HG02571 (cell line): Measurements from ENCODE around the gene ACSF3.

Experiments
- ATAC-seq: cut with Tn5 transposase; IDR thresholded peaks from one replicate; pipeline ENCODE4 v1.9.1; 2021; ENCODE audit warnings: mild to moderate bottlenecking, moderate library complexity; ENCODE audit not compliant: unreplicated experiment

The ACSF3 gene

DNA sequence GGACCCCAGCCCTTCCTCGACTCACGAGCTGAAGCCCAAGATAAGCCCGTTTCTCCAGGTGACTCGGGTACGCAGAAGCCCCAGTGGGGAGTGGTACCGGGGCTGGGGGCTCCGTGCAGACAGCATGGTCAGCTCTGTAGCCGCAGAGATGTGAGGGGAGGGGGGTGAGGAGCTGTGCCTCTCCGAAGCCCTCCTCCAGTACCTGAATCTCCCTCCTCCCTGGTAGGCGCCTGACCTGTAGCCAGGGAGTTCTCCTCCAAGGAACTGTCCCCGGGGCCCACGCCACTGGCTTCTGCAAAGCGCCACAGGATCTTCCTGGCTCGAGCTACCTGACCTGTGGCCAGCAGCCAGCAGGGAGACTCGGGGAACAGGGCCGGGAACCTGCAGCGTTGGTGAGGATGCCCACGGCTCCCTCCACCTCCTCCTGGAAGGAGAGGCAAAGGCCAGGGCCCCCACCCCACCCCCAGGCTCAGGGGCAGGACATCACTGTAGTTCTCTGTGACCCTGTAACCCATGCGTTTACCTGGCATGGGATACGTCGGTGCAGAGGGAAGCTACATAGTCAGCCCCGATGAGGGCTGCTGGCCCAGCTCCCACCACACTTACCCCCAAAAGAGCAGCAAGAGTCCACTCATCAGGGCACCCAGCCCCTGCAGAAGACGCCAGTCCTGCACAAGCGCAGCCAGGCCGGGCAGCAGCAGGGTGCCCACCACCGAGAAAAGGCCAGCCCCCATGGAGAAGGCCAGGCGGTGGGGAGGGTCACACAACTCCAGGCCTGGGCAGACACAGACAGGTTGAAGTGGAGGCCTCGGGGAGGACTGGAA, 105.0 kb downstream of the ACSF3 start:
- no peak for ATAC-seq

DNA sequence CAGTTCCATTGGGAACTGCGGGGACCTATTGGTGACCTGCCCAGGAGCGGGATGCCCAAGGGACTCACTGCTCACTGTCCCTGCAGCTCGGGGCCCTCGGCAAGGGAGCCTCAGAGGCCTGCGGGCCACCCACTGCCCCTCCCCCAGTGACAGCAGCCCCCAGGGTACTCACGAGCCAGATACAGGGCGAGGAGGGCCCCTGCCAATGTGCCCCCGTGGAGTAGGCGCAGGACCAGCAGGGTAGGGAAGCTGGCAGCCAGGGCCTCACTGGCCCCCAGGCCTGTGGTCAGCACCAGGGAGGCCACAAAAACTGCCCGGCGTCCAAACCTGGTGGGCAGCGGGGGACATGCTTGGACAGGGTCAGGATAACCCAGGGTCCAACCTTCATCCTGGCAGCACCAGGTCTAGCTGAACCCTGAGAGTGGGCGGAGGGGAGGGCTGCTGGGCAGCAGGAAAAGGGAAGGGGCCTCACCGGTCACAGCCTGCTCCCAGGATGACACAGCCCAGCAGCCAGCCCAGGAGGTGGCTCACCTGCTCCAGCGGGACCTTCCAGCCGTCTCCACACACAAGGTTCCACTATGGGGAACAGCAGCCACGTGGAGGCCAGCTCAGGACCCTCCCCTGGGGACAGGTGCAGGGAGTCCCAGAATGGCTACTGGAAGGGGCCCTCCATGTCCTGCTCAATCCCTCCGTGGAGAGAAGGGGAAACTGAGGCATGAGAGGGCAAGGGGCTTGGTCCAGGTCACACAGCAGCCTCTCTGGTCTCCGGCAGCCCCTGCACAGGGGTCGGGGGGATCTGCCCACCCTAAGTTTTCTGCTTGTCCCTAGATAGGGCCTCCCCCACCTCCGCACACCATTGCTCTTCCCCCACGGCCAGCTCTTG, 105.8 kb downstream of the ACSF3 start:
- ATAC-seq, result no peak

DNA sequence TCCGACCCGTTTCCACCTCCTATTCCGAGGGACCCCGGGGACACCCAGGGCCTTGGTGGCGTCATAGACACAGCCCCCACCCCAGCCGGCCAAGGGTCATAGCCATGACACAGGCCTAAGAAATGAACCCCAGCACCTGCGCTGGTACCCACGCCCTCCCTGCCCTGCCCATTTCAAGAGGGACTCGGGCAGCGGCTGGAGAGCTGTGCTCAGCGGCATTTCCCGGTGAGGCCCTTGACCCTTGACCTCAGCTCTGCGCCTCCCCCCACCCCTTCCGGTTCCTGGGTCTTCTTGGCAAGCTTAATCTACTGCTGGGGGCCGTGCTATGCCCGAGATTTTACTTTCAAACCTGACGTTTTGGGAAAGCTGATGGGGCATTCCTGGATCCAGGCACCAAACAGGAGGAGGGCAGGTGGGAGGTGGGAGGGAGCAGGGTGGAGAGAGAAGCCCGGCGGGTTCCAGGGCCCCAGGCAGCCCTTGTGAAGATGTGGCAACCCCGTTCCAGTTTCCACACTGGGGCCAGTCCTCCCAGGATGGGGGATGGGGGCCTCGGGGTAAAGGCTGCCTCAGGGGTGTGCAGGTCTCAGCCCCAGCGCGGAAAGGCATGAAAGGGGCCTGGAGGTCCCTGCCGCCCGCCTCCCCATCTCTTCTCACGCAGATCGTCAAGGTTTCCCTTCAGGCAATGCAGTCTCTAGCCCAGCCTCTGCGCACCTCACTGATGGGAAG, 106.6 kb downstream of the ACSF3 start, which contains the start of gene SLC22A31:
Gene SLC22A31, minus strand, starts transcription at position 414 of the 726 bp plus-strand sequence. Its CDS starts 36 bp downstream, at position 378.
- ATAC-seq, result no peak

DNA sequence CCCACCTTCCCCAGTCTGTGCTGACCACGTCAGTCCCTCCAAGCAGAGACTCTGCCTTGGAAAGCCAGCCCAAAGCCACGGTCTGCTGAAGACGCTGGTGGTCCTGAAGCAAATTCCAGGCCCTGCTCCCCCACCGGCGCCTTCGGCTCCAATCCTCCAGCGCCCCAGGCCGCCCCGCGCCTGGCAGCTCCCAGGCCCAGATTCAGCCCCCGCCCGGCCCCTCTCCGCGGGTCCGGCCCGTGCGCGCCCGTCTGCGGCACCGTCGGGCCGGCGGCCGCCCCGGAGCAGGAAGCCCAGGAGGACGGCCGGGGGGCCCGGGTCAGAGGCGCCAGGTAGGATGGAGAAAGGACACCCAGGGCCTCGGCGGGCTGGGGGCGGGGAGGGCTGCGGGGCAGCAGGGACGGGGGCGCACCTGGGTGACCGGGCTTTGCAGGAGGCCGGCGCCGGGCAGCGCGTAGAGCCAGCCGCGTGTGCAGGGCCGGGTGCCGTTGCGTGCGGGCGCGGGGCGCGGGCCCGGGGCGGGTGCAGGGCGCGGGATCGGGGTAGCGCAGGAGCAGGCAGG, 107.3 kb downstream of the ACSF3 start:
- ATAC-seq, result no peak

DNA sequence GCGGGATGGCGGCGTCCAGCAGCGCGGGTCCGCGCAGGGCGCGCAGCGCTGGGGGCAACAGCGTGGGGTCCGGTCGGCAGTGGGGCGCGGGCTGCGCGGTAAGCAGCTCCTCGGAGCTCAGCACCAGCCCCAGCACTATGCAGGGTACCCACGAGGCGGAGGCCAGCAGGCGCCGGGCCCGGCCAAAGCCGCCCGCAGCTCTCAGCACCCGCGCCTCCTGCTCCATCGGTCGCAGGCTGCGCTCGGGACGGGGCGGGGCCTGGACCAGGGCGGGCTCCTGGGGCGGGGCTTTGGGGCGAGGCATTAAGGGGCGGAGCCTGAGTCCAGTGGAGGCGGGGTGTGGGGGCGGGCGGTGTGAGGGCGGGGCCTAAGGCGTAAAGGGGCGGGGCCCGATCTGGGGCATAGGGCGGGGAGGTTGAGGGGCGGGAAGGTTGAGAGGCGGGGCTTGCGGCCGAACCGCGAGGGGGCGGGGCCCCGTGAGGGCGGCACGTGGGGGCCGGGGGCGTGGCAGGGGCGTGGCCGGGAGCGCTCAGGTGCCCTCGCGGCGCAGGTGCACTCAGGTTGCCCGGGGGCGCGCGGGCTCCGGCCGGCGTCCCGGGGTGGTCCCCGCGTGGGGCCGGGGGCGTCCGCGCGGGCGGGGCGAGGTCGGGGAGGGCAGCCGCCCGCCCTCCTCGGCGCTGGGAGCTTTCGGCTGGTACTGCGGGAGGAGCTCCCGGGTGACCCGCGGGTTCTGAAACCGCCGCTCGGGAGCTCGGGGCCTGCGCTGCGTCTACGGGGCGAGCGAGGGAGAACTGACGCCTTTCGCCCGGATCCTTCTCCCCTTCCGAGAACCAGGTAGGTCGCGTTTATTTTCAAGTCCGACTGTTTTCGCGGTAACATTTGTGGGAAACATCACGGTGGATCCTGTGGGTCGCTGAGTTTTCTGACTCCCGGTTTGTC, 108.1 kb downstream of the ACSF3 start:
- ATAC-seq, result no peak

DNA sequence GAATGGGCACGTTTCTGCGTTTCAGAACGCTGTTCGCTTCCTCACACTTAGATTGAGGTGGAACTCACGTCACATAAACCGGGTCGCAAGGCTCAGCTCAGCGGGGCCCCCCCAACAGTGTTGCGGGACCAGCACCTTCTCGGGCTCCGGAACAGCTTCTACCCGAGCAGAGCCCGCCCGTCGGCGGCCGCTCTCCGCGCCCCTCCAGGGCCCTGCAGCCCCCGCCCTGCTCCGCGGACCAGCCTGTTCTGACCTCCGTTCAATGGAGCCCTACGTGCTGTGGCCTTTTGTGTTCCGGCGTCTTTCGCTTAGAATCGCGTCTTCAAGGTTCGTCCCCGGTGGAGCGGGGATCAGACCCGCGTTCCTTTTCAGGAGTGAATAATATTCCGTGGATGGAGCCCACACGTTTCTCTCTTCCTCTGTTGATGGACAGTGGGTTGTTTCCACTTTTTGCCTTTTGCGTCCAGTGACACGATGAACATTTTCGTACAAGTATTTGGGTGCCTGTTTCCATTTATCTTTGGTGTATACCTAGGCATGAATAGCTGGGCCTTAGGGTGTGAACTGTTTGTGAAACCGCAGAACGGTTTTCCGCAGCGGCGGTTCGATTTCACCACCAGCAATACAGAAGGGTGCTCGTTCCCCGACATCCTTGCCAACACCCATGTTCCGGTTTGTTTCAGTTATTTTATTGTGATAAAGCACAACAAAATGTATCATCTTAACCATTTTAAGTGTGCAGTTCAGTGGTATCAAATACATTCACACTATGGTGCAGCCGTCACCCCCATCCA, 109.0 kb downstream of the ACSF3 start:
- ATAC-seq, result no peak
